Measurements from ENCODE around the gene VLDLR.

DNA sequence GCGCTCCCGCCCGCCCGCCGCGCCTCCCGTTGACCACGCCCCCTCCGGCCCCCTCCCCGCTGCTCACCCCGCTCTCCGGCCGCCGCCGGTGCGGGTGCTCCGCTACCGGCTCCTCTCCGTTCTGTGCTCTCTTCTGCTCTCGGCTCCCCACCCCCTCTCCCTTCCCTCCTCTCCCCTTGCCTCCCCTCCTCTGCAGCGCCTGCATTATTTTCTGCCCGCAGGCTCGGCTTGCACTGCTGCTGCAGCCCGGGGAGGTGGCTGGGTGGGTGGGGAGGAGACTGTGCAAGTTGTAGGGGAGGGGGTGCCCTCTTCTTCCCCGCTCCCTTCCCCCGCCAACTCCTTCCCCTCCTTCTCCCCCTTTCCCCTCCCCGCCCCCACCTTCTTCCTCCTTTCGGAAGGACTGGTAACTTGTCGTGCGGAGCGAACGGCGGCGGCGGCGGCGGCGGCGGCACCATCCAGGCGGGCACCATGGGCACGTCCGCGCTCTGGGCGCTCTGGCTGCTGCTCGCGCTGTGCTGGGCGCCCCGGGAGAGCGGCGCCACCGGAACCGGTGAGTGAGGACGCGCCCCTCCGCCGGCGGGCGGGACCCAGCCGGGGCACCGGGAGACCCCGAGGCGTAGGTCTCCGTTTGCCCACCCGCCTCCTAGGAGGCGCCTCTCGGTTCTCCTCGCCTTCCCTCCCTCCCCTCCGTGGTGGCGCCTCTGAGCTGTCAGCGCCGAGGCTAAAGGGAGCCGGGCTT is at the start of gene VLDLR:
- TF ChIP-seq, protein P1, sequence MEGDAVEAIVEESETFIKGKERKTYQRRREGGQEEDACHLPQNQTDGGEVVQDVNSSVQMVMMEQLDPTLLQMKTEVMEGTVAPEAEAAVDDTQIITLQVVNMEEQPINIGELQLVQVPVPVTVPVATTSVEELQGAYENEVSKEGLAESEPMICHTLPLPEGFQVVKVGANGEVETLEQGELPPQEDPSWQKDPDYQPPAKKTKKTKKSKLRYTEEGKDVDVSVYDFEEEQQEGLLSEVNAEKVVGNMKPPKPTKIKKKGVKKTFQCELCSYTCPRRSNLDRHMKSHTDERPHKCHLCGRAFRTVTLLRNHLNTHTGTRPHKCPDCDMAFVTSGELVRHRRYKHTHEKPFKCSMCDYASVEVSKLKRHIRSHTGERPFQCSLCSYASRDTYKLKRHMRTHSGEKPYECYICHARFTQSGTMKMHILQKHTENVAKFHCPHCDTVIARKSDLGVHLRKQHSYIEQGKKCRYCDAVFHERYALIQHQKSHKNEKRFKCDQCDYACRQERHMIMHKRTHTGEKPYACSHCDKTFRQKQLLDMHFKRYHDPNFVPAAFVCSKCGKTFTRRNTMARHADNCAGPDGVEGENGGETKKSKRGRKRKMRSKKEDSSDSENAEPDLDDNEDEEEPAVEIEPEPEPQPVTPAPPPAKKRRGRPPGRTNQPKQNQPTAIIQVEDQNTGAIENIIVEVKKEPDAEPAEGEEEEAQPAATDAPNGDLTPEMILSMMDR (conservative IDR thresholded peaks at IDR 0.05), result no peak; the same call in 1 of the 2 replicates
- TF ChIP-seq ZFX (IDR thresholded peaks at IDR 0.05), result no peak
